ENCODE data around the gene B4GALT2. TPM values are rescaled to one million over a fixed set of nuclear protein-coding genes. Genes with fewer than 3 reads are reported as not detected.

B4GALT2 gene
- total RNA-seq, 1 experiment from 2014 or later, result 66.2 TPM

DNA sequence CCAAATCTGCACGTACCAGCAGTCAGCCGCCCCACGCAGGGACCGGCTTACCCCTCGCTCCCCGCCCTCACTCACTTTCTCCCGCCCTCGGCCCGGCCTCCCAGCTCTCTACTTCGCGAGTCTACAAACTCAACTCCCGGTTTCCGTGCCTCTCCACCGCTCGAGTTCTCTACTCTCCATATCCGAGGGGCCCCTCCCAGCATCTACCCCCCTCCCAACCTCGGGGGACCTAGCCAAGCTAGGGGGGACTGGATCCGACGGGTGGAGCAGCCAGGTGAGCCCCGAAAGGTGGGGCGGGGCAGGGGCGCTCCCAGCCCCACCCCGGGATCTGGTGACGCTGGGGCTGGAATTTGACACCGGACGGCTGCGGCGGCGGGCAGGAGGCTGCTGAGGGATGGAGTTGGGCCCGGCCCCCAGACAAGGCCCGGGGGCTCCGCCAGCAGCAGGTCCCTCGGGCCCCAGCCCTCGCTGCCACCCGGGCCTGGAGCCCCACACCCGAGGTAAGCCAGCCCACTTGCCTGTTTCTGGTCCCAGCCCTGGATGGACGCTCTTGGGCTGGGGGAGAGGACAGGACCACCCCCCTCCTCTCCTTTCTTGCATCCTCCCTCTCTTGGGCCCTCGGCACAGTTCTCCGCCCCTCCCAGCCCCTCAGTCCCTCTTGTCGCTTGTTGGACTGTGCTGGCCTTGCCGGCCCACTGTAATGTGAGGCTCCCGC lies 45.5 kb upstream of the B4GALT2 start, which contains the start of gene ARTN:
Gene ARTN, plus strand, starts transcription at position 416 of the 715 bp plus-strand sequence. CDS start 1,856 bp downstream, outside the sequence.
- H3K36me3 ChIP-seq (ENCODE audit: low read depth), result no peaks in the 10 kb centered on the region
- H3K4me2 ChIP-seq, result peak within 1 kb of the TSS; percentile 95
- peak within 1 kb of the TSS; percentile 90 for H3K4me3 ChIP-seq
- TF ChIP-seq CTCF (conservative IDR thresholded peaks at IDR 0.05) (no peak), EZH2 (IDR thresholded peaks at IDR 0.05; ENCODE audit: low read depth) (no peak)
- no peaks in the 10 kb centered on the region for H3K9me2 ChIP-seq (ENCODE audit: insufficient read depth)
- H3F3A ChIP-seq (ENCODE audit: insufficient read depth, low read depth), result peaks cover 46% of the 10 kb centered on the region; the same call in 1 of the 2 replicates
- peaks cover 2% of the 10 kb centered on the region; the same call in 1 of the 2 replicates for H3K9me3 ChIP-seq (ENCODE audit: insufficient read depth, low read depth)
- peaks cover 49% of the 10 kb centered on the region for H3K4me1 ChIP-seq (replicated peaks; ENCODE audit: insufficient read depth)
- BruUV-seq (replicated peaks), result no TSS peak
- peak within 1 kb of the TSS; percentile 84 for H3K27ac ChIP-seq
- POLR2A ChIA-PET (ENCODE audit: unreplicated experiment), result interaction anchor here (0.6 to 1.3 kb wide), 5 partner anchors 42 to 225 kb away, joined by 3 to 11 read pairs (median 4); no protein-coding TSS in a partner anchor
- peak; percentile 62 to 80 for DNase-seq
- H4K20me1 ChIP-seq (ENCODE audit: insufficient read depth), result no peaks in the 10 kb centered on the region
- CTCF ChIA-PET, result interaction anchor here (0.6 to 4.0 kb wide), 13 partner anchors 10 to 172 kb away, joined by 3 to 185 read pairs (median 4); partner anchors contain the start of gene DPH2
- H2AFZ ChIP-seq, result peak within 1 kb of the TSS; percentile 85
- 0 out of 2 replicates have a peak, but pooled peaks cover 7% of the 10 kb centered on the region for H3K79me2 ChIP-seq (ENCODE audit: low read depth)
- no peaks in the 10 kb centered on the region for H3K27me3 ChIP-seq (ENCODE audit: insufficient read depth, low read depth)
- intact Hi-C loops (cut with micrococcal nuclease; ENCODE audit: unreplicated experiment), result loop anchor here (1.0 to 2.0 kb wide), 8 partner anchors 75 to 707 kb away; partner anchors contain the start of gene ST3GAL3

GRCh38 chr1:43934101-43934985 lies 44.7 kb upstream of the B4GALT2 start:
- ChIA-PET CTCF (interaction anchor here (0.6 to 4.0 kb wide), 22 partner anchors 9 to 1355 kb away, joined by 3 to 185 read pairs (median 5); partner anchors contain the start of genes KDM4A and PTPRF), POLR2A (ENCODE audit: unreplicated experiment) (interaction anchor here (0.6 to 1.3 kb wide), 6 partner anchors 81 to 284 kb away, joined by 3 to 12 read pairs (median 8); partner anchors contain the start of gene KDM4A)
- BruUV-seq (replicated peaks), result TSS peak; percentile 46
- Histone ChIP-seq H3K79me2 (ENCODE audit: low read depth) (0 out of 2 replicates have a peak, but pooled peaks cover 7% of the 10 kb centered on the region), H3K27me3 (ENCODE audit: insufficient read depth, low read depth) (no peaks in the 10 kb centered on the region), H3F3A (ENCODE audit: insufficient read depth, low read depth) (peaks cover 38% of the 10 kb centered on the region; the same call in 1 of the 2 replicates), H3K4me3 (peak overlapping the region; percentile 90), H3K9me2 (ENCODE audit: insufficient read depth) (no peaks in the 10 kb centered on the region), H4K20me1 (ENCODE audit: insufficient read depth) (no peaks in the 10 kb centered on the region), H3K36me3 (ENCODE audit: low read depth) (no peaks in the 10 kb centered on the region), H3K9me3 (ENCODE audit: insufficient read depth, low read depth) (no peaks in the 10 kb centered on the region), H3K4me2 (peak overlapping the region; percentile 95), H3K27ac (peak overlapping the region; percentile 84), H3K4me1 (replicated peaks; ENCODE audit: insufficient read depth) (peaks cover 43% of the 10 kb centered on the region), H2AFZ (peak overlapping the region; percentile 85; the same call in 1 of the 2 replicates)
- DNase-seq, result peak; percentile 64 to 90
- TF ChIP-seq CTCF (conservative IDR thresholded peaks at IDR 0.05) (peak; percentile 90), EZH2 (IDR thresholded peaks at IDR 0.05; ENCODE audit: low read depth) (no peak)
- intact Hi-C loops (cut with micrococcal nuclease; ENCODE audit: unreplicated experiment), result loop anchor here (1.0 to 2.0 kb wide), 7 partner anchors 76 to 708 kb away; partner anchors contain the start of gene ST3GAL3
